BJ (cell line): ENCODE results near the gene RAB7A. TPM values are rescaled to one million over a fixed set of nuclear protein-coding genes. Genes with fewer than 3 reads are reported as not detected.
A peak's percentile ranks its signal among the peaks of the same experiment; 100 is the strongest.

Source experiments
- CTCF ChIA-PET: fragments of 350-600 bp; formaldehyde crosslinking; extraction: SDS; loops from one replicate; lab custom pipeline; 2021; ENCODE audit warnings: antibody characterized with exemption, inconsistent platforms; lab: Yijun Ruan, JAX
- POLR2A ChIA-PET: fragments of 300-600 bp; sonication (Branson Sonifier 250); formaldehyde crosslinking; extraction: SDS; loops from one replicate; lab custom pipeline; 2021; ENCODE audit warnings: antibody characterized with exemption; lab: Charles Lee
- DNase-seq: peaks from one replicate; pipeline ENCODE4 v3.0.0-alpha.2; 2011; ENCODE audit warnings: low read depth
- H3K27me3 ChIP-seq: 2 replicates; pipeline ENCODE4 v1.6.0; 2011; ENCODE audit warnings: low read length; ENCODE audit not compliant: control insufficient read depth, insufficient read depth
- H3K36me3 ChIP-seq: 2 replicates; pipeline ENCODE4 v1.5.1; 2011; ENCODE audit warnings: low read length; ENCODE audit not compliant: control insufficient read depth, insufficient read depth
- H3K4me3 ChIP-seq: 2 replicates; pipeline ENCODE4 v1.5.1; 2011; ENCODE audit warnings: low read depth, mild to moderate bottlenecking, control low read depth, low read length
- polyA plus RNA-seq: library from polyadenylated mRNA; depleted of rRNA; stranded (reverse); fragments of >200 nt; gene quantifications from 2 replicates; pipeline ENCODE4 v1.2.3, GENCODE V29; 2011
- TF ChIP-seq, protein P1 (sequence below): IDR thresholded peaks from 2 replicates; pipeline ENCODE4 v1.5.1; 2011; ENCODE audit warnings: low read depth, mild to moderate bottlenecking, control low read depth, inconsistent platforms, low read length, moderate library complexity; ENCODE audit not compliant: insufficient read depth

The RAB7A gene
- polyA plus RNA-seq, 1 experiment, result 202 TPM

DNA sequence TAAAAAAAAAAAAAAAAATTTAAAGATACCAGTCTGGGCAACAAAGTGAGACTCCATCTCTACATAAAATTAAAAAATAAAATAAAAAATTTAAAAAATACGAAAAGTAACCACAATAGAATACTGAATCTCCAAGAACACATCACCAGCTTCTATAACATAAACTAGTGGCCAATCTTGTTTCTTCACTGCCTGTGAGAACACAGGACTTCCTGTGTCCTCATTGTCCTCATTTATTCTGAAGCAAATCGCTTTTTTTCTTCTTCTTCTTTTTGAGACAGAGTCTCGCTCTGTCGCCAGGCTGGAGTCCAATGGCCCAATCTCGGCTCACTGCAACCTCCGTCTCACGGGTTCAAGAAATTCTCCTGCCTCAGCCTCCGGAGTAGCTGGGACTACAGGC, 28.6 kb upstream of the RAB7A start:
- TF ChIP-seq, protein P1, sequence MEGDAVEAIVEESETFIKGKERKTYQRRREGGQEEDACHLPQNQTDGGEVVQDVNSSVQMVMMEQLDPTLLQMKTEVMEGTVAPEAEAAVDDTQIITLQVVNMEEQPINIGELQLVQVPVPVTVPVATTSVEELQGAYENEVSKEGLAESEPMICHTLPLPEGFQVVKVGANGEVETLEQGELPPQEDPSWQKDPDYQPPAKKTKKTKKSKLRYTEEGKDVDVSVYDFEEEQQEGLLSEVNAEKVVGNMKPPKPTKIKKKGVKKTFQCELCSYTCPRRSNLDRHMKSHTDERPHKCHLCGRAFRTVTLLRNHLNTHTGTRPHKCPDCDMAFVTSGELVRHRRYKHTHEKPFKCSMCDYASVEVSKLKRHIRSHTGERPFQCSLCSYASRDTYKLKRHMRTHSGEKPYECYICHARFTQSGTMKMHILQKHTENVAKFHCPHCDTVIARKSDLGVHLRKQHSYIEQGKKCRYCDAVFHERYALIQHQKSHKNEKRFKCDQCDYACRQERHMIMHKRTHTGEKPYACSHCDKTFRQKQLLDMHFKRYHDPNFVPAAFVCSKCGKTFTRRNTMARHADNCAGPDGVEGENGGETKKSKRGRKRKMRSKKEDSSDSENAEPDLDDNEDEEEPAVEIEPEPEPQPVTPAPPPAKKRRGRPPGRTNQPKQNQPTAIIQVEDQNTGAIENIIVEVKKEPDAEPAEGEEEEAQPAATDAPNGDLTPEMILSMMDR, result no peak
- no peak for DNase-seq
- Histone ChIP-seq H3K36me3 (no peaks in the 10 kb centered on the region), H3K4me3 (no peak overlapping the region), H3K27me3 (no peaks in the 10 kb centered on the region)
- ChIA-PET POLR2A (interaction anchor here (0.5 kb wide), 1 partner anchor 928 kb away, joined by 7 read pairs; no protein-coding TSS in a partner anchor), CTCF (interaction anchor here (2.8 kb wide), 1 partner anchor 17 kb away, joined by 11 read pairs; no protein-coding TSS in a partner anchor)

DNA sequence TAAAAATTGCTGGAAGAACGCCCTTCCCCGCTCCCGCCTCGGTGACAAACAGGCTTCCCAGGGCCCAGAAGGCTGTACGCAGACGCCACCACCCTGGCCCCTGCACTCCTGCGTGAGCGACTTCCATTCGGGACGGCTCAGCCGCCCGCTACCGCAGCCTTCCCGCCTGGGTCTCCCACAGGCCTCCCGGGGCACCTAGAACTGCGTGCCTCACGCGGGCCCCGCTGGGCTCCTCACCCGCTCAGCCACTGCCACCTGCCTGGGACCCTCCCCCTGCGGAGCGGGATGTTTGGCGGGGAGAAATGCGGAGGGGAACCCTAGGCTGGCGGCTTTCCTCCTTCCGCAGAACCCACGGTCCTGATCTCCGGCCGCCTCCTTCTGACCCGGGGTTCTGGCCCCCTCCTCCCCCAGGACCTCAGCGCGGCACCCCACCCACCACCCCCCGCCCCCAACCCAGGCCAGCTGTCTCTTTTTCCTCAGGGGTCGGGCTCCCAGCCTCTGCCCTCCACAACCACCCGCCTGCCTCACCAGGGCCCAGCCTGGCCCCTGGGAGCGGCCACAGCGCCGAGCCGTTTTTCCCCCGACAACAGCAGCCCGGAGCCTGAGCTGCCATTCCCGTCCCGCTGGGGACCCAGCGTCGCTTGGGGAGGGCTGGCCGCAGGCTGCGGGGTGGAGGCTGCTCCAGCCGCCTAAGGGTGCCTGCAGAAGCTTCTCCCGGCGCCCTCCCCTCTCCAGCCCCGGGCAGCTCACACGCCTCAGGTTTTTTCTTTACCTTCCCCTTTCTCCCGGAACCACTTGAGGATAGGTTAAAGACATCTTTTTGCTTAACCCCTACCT, 27.6 kb upstream of the RAB7A start:
- ChIA-PET CTCF (interaction anchor here (2.8 kb wide), 1 partner anchor 18 kb away, joined by 11 read pairs; no protein-coding TSS in a partner anchor), POLR2A (no interaction called here)
- peak overlapping the region; percentile 49 for H3K4me3 ChIP-seq
- no peaks in the 10 kb centered on the region for H3K27me3 ChIP-seq
- no peak for DNase-seq
- no peaks in the 10 kb centered on the region for H3K36me3 ChIP-seq
- TF ChIP-seq, protein P1, result no peak

DNA sequence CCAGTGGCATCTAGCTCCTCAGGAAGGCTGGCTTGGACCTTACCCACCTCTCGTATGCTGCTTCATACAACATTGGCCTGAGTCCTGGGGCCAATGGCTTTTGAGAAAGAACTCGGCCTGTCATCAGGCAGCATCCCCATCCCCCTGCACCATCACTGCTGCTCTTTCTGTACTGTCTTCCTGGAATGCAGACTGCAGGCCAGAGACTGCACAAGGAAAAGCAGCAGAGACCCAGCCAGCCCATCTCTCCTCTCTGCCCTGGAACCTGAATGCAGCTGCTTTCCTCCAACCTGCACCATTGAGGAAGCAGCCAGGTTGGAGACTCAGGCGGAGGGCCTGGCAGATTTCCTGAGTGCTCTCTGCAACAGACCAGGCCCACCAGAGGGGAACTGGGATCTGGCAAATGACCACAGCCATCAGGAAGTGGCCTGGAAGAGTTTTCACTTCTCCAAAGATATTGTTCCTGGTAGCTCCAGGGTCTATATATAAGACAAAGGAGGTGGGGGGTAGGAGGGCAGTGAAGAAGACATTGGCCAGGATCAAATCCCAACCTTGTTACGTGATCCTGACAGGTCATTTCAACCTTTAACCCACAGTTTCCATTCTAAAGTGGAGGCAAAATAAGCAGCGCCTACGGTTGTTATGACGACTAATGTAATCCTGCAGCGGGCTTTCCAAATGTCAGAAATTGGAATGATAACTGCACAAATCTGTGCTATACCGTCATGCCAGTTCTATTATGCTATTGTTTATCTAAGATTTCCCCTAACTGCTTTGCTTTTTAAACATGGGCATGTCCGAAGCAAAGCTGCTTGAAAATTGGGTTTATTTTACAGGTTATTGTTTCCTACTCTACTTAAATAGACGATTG, 24.4 kb upstream of the RAB7A start:
- no peak for DNase-seq
- no peaks in the 10 kb centered on the region for H3K36me3 ChIP-seq
- TF ChIP-seq, protein P1, result no peak
- ChIA-PET POLR2A (no interaction called here), CTCF (interaction anchor here (1.3 kb wide), 1 partner anchor 16 kb away, joined by 3 read pairs; no protein-coding TSS in a partner anchor)
- no peaks in the 10 kb centered on the region for H3K27me3 ChIP-seq
- H3K4me3 ChIP-seq, result no peak overlapping the region

DNA sequence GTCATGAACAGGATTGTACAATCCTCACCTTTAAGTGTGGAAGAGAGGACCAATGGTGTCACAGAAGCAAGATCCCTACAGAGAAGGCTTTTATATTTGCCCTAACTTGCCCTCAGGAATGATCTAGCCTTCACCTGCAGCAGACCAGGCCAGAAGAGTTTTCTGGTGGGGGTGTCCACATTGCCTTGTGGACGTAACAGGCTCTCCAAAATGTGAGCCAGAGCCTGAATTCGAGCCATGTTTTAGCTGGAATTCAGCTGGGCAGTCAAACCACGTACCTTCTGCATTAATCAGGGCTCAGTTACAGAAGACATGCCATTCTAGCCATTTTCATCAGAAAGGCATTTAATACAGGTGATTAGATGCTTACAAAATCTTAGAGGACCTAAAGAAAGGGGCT, 23.6 kb upstream of the RAB7A start:
- H3K27me3 ChIP-seq, result no peaks in the 10 kb centered on the region
- ChIA-PET CTCF (interaction anchor here (0.6 kb wide), 1 partner anchor 9 kb away, joined by 5 read pairs; no protein-coding TSS in a partner anchor), POLR2A (no interaction called here)
- DNase-seq, result no peak
- no peak overlapping the region for H3K4me3 ChIP-seq
- TF ChIP-seq, protein P1, result no peak
- no peaks in the 10 kb centered on the region for H3K36me3 ChIP-seq
